HepG2 (cell line): Measurements from ENCODE around the gene NT5C2. TPM values are rescaled to one million over a fixed set of nuclear protein-coding genes. Genes with fewer than 3 reads are reported as not detected.

Experiments
- FOXP1 ChIP-seq, 2 experiments: fragments of 450-650 bp in 1 of 2; IDR thresholded peaks; 2 replicates each; pipeline ENCODE4 v1.6.1; 2017 to 2018; ENCODE audit warnings: antibody characterized with exemption in 1 of 2
- IRF2 ChIP-seq: IDR thresholded peaks from 2 replicates; pipeline ENCODE4 v1.6.1; 2018; ENCODE audit warnings: missing genetic modification reagents, missing compliant biosample characterization
- MAFG ChIP-seq: sonication (generic); formaldehyde crosslinking; IDR thresholded peaks from 2 replicates; pipeline ENCODE4 v1.5.1; 2020; ENCODE audit warnings: mild to moderate bottlenecking, missing genetic modification reagents
- NFKB2 ChIP-seq: sonication (generic); formaldehyde crosslinking; IDR thresholded peaks from 2 replicates; pipeline ENCODE4 v1.4.0; 2020; ENCODE audit warnings: missing genetic modification reagents, borderline replicate concordance
- NKX3-1 ChIP-seq: sonication (generic); formaldehyde crosslinking; IDR thresholded peaks from 2 replicates; pipeline ENCODE4 v1.5.0; 2020; ENCODE audit warnings: missing genetic modification reagents
- ONECUT2 ChIP-seq: sonication (generic); formaldehyde crosslinking; IDR thresholded peaks from 2 replicates; pipeline ENCODE4 v1.4.0; 2020; ENCODE audit warnings: missing genetic modification reagents
- SMYD3 ChIP-seq: sonication (generic); formaldehyde crosslinking; IDR thresholded peaks from 2 replicates; pipeline ENCODE4 v1.8.1; 2023; ENCODE audit warnings: mild to moderate bottlenecking, missing genetic modification reagents
- ZBTB8A ChIP-seq: sonication (generic); formaldehyde crosslinking; IDR thresholded peaks from 2 replicates; pipeline ENCODE4 v1.4.0; 2020; ENCODE audit warnings: mild to moderate bottlenecking, low read depth, missing genetic modification reagents, borderline replicate concordance
- ZNF674 ChIP-seq: sonication (generic); formaldehyde crosslinking; IDR thresholded peaks from 2 replicates; pipeline ENCODE4 v1.5.0; 2020; ENCODE audit warnings: low read depth, mild to moderate bottlenecking, missing genetic modification reagents
- ZNF839 ChIP-seq: sonication (generic); formaldehyde crosslinking; IDR thresholded peaks from 2 replicates; pipeline ENCODE4 v1.4.0; 2020; ENCODE audit warnings: missing genetic modification reagents, mild to moderate bottlenecking, borderline replicate concordance
- ZSCAN20 ChIP-seq: sonication (generic); formaldehyde crosslinking; IDR thresholded peaks from 2 replicates; pipeline ENCODE4 v1.4.0; 2020; ENCODE audit warnings: missing genetic modification reagents, mild to moderate bottlenecking, borderline replicate concordance
- ZSCAN9 ChIP-seq: IDR thresholded peaks from 2 replicates; pipeline ENCODE4 v1.6.1; 2016; ENCODE audit warnings: borderline replicate concordance
- polyA plus RNA-seq, 8 experiments: library from polyadenylated mRNA; depleted of rRNA in 3 of 8; stranded (reverse) in 7 of 8; unstranded in 1 of 8; fragments of >200 nt; fragmentation: Illumina TruSeq in 4 of 8; extraction: Trizol in 4 of 8; gene quantifications; 2 replicates each; pipeline versions ENCODE4 v1.2.1 to v1.2.3, GENCODE V29; 2011 to 2016; ENCODE audit warnings: low read depth in 4 of 8, missing spikeins in 1 of 8, mixed read lengths in 1 of 8; ENCODE audit not compliant: insufficient read depth in 1 of 8
- total RNA-seq, 5 experiments: library from RNA; depleted of rRNA; stranded (reverse); fragments of >200 nt; fragmentation: Illumina TruSeq; extraction: Trizol; gene quantifications; 2 replicates each; pipeline ENCODE4 v1.2.3, GENCODE V29; 2016; ENCODE audit warnings: low read depth in 1 of 5
- TF ChIP-seq, protein P1 (sequence below): sonication (generic); formaldehyde crosslinking; conservative IDR thresholded peaks from 2 replicates; pipeline ENCODE4 v1.4.0; 2020; ENCODE audit warnings: mild to moderate bottlenecking, missing genetic modification reagents, moderate library complexity
- TF ChIP-seq, protein P2 (sequence below): sonication (generic); formaldehyde crosslinking; IDR thresholded peaks from 2 replicates; pipeline ENCODE4 v1.5.0; 2020; ENCODE audit warnings: mild to moderate bottlenecking, missing genetic modification reagents
- TF ChIP-seq, protein P3 (sequence below): sonication (generic); formaldehyde crosslinking; IDR thresholded peaks from 2 replicates; pipeline ENCODE4 v1.4.0; 2020; ENCODE audit warnings: missing genetic modification reagents
- TF ChIP-seq, protein P4 (sequence below): sonication (generic); formaldehyde crosslinking; IDR thresholded peaks from 2 replicates; pipeline ENCODE4 v1.4.0; 2020; ENCODE audit warnings: missing genetic modification reagents, borderline replicate concordance

The NT5C2 gene
- total and polyA plus RNA-seq, 2 of the 13 experiments (the other 11 are each of a cell fraction or from before 2014, with no cell fraction given), result 40.6 to 55.2 TPM

DNA sequence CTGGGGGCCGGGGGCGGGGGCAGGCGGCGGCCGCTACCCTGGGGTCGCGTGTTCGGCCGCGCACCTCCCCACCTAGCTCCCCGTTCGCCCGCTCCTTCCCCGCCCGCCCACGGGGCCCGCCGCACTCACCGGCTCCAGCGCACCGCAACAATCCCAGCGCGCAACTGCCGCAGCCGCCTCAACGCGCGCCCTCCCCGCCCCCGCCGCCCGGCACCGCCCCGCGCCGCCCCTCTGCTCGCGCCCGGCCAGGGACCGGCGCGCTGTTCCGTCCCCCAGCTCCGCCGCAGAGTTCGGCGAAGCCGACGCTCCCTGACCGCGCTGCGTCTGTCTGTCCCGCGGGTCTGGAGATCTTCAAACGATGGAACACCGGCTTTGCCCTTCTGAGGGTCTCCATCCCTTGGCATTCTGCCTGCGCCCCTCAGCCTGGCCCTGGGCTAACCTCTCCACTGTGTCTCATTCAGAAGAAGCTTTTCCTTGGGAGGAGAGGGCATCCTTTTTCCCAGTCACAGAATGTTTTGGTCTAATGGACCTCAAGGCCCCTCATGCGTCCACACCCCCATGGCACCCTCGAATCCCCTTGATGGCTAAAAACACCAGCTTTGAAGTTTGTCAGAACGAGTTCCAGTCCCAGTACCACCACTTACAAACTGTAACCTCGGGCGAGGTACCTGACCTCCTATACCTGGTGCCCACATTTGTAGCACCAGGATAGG, at the start of gene NT5C2 (continued):
- TF ChIP-seq, protein P1, sequence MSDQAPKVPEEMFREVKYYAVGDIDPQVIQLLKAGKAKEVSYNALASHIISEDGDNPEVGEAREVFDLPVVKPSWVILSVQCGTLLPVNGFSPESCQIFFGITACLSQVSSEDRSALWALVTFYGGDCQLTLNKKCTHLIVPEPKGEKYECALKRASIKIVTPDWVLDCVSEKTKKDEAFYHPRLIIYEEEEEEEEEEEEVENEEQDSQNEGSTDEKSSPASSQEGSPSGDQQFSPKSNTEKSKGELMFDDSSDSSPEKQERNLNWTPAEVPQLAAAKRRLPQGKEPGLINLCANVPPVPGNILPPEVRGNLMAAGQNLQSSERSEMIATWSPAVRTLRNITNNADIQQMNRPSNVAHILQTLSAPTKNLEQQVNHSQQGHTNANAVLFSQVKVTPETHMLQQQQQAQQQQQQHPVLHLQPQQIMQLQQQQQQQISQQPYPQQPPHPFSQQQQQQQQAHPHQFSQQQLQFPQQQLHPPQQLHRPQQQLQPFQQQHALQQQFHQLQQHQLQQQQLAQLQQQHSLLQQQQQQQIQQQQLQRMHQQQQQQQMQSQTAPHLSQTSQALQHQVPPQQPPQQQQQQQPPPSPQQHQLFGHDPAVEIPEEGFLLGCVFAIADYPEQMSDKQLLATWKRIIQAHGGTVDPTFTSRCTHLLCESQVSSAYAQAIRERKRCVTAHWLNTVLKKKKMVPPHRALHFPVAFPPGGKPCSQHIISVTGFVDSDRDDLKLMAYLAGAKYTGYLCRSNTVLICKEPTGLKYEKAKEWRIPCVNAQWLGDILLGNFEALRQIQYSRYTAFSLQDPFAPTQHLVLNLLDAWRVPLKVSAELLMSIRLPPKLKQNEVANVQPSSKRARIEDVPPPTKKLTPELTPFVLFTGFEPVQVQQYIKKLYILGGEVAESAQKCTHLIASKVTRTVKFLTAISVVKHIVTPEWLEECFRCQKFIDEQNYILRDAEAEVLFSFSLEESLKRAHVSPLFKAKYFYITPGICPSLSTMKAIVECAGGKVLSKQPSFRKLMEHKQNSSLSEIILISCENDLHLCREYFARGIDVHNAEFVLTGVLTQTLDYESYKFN (CRISPR knock-in tag), result no peak
- TF ChIP-seq ZBTB8A (CRISPR knock-in tag), result no peak
- no peak for TF ChIP-seq ONECUT2 (CRISPR knock-in tag)
- no peak for TF ChIP-seq ZNF839
- no peak for TF ChIP-seq ZSCAN20 (CRISPR knock-in tag)
- TF ChIP-seq NFKB2 (CRISPR knock-in tag), result no peak
- TF ChIP-seq, protein P2, sequence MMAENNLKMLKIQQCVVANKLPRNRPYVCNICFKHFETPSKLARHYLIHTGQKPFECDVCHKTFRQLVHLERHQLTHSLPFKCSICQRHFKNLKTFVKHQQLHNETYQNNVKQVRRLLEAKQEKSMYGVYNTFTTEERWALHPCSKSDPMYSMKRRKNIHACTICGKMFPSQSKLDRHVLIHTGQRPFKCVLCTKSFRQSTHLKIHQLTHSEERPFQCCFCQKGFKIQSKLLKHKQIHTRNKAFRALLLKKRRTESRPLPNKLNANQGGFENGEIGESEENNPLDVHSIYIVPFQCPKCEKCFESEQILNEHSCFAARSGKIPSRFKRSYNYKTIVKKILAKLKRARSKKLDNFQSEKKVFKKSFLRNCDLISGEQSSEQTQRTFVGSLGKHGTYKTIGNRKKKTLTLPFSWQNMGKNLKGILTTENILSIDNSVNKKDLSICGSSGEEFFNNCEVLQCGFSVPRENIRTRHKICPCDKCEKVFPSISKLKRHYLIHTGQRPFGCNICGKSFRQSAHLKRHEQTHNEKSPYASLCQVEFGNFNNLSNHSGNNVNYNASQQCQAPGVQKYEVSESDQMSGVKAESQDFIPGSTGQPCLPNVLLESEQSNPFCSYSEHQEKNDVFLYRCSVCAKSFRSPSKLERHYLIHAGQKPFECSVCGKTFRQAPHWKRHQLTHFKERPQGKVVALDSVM (CRISPR knock-in tag), result 0 out of 2 replicates have a peak, but pooled peaks have one; percentile 35
- TF ChIP-seq ZSCAN9 (CRISPR knock-in tag), result no peak
- no peak for TF ChIP-seq FOXP1 (IDR thresholded peaks at IDR 0.05)
- no peak for TF ChIP-seq FOXP1 (CRISPR knock-in tag; IDR thresholded peaks at IDR 0.05)
- TF ChIP-seq SMYD3, result no peak
- TF ChIP-seq MAFG, result no peak
- TF ChIP-seq, protein P3, sequence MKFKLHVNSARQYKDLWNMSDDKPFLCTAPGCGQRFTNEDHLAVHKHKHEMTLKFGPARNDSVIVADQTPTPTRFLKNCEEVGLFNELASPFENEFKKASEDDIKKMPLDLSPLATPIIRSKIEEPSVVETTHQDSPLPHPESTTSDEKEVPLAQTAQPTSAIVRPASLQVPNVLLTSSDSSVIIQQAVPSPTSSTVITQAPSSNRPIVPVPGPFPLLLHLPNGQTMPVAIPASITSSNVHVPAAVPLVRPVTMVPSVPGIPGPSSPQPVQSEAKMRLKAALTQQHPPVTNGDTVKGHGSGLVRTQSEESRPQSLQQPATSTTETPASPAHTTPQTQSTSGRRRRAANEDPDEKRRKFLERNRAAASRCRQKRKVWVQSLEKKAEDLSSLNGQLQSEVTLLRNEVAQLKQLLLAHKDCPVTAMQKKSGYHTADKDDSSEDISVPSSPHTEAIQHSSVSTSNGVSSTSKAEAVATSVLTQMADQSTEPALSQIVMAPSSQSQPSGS, result no peak
- no peak for TF ChIP-seq NKX3-1 (CRISPR knock-in tag)
- TF ChIP-seq ZNF674 (CRISPR knock-in tag), result no peak
- TF ChIP-seq IRF2 (CRISPR knock-in tag), result no peak
- TF ChIP-seq, protein P4, sequence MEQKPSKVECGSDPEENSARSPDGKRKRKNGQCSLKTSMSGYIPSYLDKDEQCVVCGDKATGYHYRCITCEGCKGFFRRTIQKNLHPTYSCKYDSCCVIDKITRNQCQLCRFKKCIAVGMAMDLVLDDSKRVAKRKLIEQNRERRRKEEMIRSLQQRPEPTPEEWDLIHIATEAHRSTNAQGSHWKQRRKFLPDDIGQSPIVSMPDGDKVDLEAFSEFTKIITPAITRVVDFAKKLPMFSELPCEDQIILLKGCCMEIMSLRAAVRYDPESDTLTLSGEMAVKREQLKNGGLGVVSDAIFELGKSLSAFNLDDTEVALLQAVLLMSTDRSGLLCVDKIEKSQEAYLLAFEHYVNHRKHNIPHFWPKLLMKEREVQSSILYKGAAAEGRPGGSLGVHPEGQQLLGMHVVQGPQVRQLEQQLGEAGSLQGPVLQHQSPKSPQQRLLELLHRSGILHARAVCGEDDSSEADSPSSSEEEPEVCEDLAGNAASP (CRISPR knock-in tag), result peak; percentile 14; the same call in 1 of the 2 replicates
